OCI-LY3 (cell line): ENCODE data around the gene ZNF555.

ENCODE experiments used
- EZH2phosphoT487 ChIP-seq: fragments of 200-600 bp; shearing (Covaris generic); IDR thresholded peaks from 2 replicates; pipeline ENCODE4 v1.6.1; 2018; ENCODE audit warnings: antibody characterized with exemption, mixed run types, low read depth
- TF ChIP-seq, protein P1 (sequence below): fragments of 200-600, 300-600 bp; sonication (generic); IDR thresholded peaks from 2 replicates; pipeline ENCODE4 v1.5.1; 2014; ENCODE audit warnings: antibody characterized with exemption, low read length, low read depth

DNA sequence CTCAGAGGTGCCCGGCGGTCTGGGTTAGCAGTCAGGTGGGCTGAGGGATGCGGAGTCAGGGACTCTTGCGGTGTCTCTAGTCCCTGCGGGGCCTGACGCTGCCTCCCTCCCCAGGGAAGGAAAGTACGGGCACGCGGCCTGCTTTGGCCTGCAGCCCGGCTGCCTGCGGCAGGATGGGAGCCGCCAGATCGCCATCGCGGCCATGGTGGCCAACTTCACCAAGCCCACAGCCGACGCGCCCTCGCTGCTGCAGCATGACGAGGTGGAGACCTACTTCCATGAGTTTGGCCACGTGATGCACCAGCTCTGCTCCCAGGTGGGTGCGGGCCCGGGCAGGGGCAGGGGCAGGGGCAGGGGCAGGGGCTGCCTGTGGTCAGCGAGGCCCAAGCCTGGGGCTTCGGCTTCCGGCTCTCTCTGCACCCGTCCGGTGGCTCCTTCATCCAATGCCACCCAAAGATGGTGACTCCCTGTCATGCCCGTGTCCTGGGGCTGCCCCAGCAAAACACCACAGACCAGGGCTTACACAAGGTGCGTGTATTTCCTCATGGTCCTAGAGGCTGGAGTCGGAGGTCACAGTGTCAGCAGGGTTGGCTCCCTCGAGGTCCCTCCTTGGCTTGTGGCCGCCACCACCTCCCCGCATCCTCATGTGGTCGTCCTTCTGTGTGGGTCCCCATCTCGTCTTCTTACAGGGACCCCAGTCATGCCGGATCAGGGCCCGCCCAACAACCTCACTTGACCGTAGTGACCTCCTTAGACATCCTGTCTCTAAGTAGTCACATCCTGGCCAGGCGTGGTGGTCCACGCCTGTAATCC is 32.9 kb upstream of the ZNF555 start:
- TF ChIP-seq, protein P1, sequence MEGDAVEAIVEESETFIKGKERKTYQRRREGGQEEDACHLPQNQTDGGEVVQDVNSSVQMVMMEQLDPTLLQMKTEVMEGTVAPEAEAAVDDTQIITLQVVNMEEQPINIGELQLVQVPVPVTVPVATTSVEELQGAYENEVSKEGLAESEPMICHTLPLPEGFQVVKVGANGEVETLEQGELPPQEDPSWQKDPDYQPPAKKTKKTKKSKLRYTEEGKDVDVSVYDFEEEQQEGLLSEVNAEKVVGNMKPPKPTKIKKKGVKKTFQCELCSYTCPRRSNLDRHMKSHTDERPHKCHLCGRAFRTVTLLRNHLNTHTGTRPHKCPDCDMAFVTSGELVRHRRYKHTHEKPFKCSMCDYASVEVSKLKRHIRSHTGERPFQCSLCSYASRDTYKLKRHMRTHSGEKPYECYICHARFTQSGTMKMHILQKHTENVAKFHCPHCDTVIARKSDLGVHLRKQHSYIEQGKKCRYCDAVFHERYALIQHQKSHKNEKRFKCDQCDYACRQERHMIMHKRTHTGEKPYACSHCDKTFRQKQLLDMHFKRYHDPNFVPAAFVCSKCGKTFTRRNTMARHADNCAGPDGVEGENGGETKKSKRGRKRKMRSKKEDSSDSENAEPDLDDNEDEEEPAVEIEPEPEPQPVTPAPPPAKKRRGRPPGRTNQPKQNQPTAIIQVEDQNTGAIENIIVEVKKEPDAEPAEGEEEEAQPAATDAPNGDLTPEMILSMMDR = no peak
- no peak for TF ChIP-seq EZH2phosphoT487
